Measurements from ENCODE around the gene SLC11A2. TPM values are rescaled to one million over a fixed set of nuclear protein-coding genes. Genes with fewer than 3 reads are reported as not detected.

Gene SLC11A2
- total RNA-seq, 4 donors from 2014 or later, result 43.3 to 64.8 (median 50.8) TPM

GRCh38 chr12:50955697-50956096 is 70.5 kb downstream of the SLC11A2 start:
- TF ChIP-seq, protein P1, sequence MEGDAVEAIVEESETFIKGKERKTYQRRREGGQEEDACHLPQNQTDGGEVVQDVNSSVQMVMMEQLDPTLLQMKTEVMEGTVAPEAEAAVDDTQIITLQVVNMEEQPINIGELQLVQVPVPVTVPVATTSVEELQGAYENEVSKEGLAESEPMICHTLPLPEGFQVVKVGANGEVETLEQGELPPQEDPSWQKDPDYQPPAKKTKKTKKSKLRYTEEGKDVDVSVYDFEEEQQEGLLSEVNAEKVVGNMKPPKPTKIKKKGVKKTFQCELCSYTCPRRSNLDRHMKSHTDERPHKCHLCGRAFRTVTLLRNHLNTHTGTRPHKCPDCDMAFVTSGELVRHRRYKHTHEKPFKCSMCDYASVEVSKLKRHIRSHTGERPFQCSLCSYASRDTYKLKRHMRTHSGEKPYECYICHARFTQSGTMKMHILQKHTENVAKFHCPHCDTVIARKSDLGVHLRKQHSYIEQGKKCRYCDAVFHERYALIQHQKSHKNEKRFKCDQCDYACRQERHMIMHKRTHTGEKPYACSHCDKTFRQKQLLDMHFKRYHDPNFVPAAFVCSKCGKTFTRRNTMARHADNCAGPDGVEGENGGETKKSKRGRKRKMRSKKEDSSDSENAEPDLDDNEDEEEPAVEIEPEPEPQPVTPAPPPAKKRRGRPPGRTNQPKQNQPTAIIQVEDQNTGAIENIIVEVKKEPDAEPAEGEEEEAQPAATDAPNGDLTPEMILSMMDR (IDR thresholded peaks at IDR 0.05; ENCODE audit: low read depth), result no peak

DNA sequence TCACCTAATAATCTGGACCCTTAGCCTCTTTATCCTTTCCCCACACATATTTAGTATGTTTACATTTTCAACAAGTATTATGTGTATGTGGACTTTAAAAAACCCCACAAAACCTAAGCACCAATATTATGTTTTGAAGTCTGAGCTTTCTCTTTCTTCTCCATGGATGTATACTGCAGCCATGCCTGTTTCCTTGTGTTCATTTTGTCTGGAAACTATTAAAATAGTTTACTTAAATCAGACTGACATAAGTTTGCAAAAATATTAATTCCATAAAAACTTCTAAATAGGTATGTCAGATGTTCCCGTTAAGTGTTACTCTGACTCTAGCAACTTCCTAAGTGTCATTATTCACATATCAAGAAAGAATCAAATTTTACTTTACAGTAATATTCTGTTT is 70.9 kb downstream of the SLC11A2 start:
- TF ChIP-seq, protein P1 (IDR thresholded peaks at IDR 0.05; ENCODE audit: low read depth), result no peak

GRCh38 chr12:50953047-50953446 is 73.1 kb downstream of the SLC11A2 start:
- TF ChIP-seq, protein P1 (IDR thresholded peaks at IDR 0.05; ENCODE audit: low read depth), result no peak

- TF ChIP-seq, protein P1 (IDR thresholded peaks at IDR 0.05; ENCODE audit: low read depth), result no peak
Measured at GRCh38 chr12:50952510-50952909, 73.7 kb downstream of the SLC11A2 start, which contains the start of gene HIGD1C. Gene HIGD1C (plus strand): TSS chr12:50952544. CDS start chr12:50953999, 1,455 bp downstream.

DNA sequence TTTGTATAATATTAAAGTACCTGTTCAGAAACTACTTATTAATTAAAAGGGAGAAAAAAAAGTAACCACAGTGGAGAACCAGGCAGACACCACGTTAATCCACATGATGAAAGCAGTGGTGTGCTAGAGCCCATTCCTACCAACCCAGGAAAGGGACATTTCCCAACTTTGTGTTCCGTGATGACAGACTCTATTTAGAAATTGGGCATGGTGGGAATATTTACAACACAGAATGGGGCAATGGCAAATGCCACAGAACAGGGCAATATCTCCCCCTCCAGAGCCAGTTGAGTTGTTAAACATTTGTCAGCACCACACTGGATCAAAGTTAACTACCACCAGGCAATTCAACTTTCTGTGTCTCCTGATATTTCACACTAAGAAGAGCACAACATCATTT is 75.1 kb downstream of the SLC11A2 start:
- TF ChIP-seq, protein P1 (IDR thresholded peaks at IDR 0.05; ENCODE audit: low read depth), result no peak

DNA sequence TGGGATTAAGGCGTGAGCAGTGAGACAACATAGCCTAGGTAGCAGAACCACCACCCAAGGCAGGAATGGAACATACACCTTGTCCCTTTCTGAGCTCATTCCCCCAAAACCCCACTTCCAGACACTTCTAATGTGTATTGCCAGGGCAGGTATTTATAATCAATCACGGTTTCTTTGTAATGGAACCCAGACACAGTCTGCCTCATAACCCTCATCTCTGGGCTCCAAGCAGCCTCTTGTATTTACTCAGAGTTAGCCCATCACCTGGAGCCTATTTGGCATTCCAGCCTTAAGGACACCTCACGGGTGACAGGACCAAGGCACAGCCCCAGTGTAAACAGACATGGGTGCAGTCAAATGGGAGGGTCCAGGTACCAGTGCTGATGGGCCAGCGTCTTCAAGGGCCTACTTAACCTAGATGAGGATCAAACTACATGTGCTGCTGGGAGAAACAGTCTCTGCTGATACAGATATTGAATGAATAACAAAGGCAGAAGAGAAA is 76.3 kb downstream of the SLC11A2 start:
- TF ChIP-seq, protein P1 (IDR thresholded peaks at IDR 0.05; ENCODE audit: low read depth), result no peak

- TF ChIP-seq, protein P1 (IDR thresholded peaks at IDR 0.05; ENCODE audit: low read depth), result no peak
Measured at GRCh38 chr12:50948798-50949197, 77.4 kb downstream of the SLC11A2 start.
